Naive B cell (primary cell): ENCODE results near the gene STX11. TPM values are rescaled to one million over a fixed set of nuclear protein-coding genes. Genes with fewer than 3 reads are reported as not detected.
A peak's percentile ranks its signal among the peaks of the same experiment; 100 is the strongest.

Experiments
- ATAC-seq, 2 donors: fragments of 150-1000 bp; cut with Tn5 transposase; 2 replicates each; pipeline ENCODE4 v1.10.0; 2021; ENCODE audit warnings: low read depth in 2 of 2, mild to moderate bottlenecking in 2 of 2, moderate library complexity in 2 of 2
- DNase-seq: peaks from one replicate; pipeline ENCODE4 v3.0.0; 2022
- H3K27ac Mint-ChIP-seq, 6 donors: one replicate each; pipeline ENCODE4 v1.8.0; 2020 to 2022; ENCODE audit warnings: mild to moderate bottlenecking in 6 of 6, mixed read lengths in 6 of 6, moderate library complexity in 5 of 6, inconsistent platforms in 2 of 6
- H3K27me3 Mint-ChIP-seq, 3 donors: one replicate each; pipeline ENCODE4 v1.8.0; 2021 to 2022; ENCODE audit warnings: mixed read lengths in 3 of 3, mild to moderate bottlenecking in 1 of 3
- H3K36me3 Mint-ChIP-seq, 2 donors: one replicate each; pipeline ENCODE4 v1.8.0; 2020 to 2022; ENCODE audit warnings: mixed read lengths in 2 of 2, inconsistent platforms in 1 of 2, mild to moderate bottlenecking in 1 of 2
- H3K4me1 Mint-ChIP-seq, 3 donors: one replicate each; pipeline ENCODE4 v1.8.0; 2020 to 2022; ENCODE audit warnings: mixed read lengths in 3 of 3, inconsistent platforms in 1 of 3, mild to moderate bottlenecking in 1 of 3, moderate library complexity in 1 of 3
- H3K4me3 Mint-ChIP-seq, 8 donors: one replicate each; pipeline ENCODE4 v1.8.0; 2020 to 2022; ENCODE audit warnings: mild to moderate bottlenecking in 8 of 8, mixed read lengths in 8 of 8, moderate library complexity in 8 of 8, inconsistent platforms in 2 of 8
- H3K9me3 Mint-ChIP-seq, 7 donors: one replicate each; pipeline ENCODE4 v1.8.0; 2020 to 2022; ENCODE audit warnings: mixed read lengths in 7 of 7, mild to moderate bottlenecking in 5 of 7, inconsistent platforms in 2 of 7, moderate library complexity in 1 of 7
- polyA plus RNA-seq, 6 donors: library from polyadenylated mRNA; unstranded; fragments of 300-500 nt; fragmentation: Illumina TruSeq; gene quantifications; one replicate each; pipeline ENCODE4 v1.2.3, GENCODE V29; 2021; ENCODE audit warnings: low read depth in 6 of 6

Gene STX11
- polyA plus RNA-seq, 6 donors from 2014 or later = 0.26 to 4.1 (median 2.8) TPM

DNA sequence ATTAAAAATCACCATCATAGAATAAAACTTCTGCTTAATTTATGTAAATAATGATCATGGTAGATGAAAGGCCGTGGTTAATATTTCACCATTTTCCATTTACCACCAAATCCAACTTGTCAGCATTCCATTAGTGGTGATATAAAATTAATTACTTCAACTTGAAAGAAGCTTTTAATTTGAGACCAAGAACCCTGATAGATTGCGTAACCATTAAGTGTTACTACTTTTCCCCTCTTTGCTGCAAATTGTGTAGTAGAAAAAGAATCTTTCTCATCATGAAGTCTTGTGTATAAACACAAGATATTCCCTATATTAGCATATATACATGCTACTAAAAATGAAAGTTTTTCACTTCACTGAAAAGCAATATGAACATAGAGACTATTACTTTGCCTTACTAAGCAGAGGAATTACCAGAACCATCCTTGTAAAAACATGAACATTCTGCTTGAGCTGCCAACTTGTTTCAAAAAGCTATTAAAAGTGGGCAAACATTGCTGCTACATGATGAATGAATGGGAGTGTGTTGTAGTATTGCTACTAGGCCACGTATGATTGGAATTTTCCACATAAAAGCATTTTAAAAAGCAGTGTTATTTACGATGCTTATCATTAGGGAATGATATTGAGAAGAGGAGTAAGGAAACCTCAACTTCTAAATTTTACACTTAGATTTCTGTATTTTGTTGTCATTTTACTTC lies 35.0 kb downstream of the STX11 start:
- Mint-ChIP-seq H3K9me3 (peaks cover 0 to 2% (median 0%) of the 10 kb centered on the region in 7 donors), H3K36me3 (peaks cover 0 to 9% of the 10 kb centered on the region in 2 donors), H3K4me1 (peaks cover 3 to 8% (median 6%) of the 10 kb centered on the region in 3 donors), H3K4me3 (no peak overlapping the region), H3K27me3 (no peaks in the 10 kb centered on the region), H3K27ac (no peak overlapping the region)
- ATAC-seq = no peak
- no peak for DNase-seq

DNA sequence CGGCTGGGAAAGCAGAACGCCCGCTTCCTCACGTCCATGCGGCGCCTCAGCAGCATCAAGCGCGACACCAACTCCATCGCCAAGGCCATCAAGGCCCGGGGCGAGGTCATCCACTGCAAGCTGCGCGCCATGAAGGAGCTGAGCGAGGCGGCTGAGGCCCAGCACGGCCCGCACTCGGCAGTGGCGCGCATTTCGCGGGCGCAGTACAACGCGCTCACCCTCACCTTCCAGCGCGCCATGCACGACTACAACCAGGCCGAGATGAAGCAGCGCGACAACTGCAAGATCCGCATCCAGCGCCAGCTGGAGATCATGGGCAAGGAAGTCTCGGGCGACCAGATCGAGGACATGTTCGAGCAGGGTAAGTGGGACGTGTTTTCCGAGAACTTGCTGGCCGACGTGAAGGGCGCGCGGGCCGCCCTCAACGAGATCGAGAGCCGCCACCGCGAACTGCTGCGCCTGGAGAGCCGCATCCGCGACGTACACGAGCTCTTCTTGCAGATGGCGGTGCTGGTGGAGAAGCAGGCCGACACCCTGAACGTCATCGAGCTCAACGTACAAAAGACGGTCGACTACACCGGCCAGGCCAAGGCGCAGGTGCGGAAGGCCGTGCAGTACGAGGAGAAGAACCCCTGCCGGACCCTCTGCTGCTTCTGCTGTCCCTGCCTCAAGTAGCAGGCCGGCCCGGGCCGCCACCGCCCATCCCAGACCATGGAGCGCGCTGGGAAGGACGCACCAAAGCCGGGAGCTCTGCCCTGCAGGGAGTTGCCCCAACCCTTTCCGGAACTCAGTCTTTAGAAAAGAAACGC lies 36.7 kb downstream of the STX11 start:
- H3K4me1 Mint-ChIP-seq = no peaks in the 10 kb centered on the region
- H3K4me3 Mint-ChIP-seq = no peak overlapping the region
- H3K9me3 Mint-ChIP-seq = peaks cover 0 to 2% (median 0%) of the 10 kb centered on the region in 7 donors
- DNase-seq (no peak), ATAC-seq (no peak)
- H3K27ac Mint-ChIP-seq = no peak overlapping the region
- H3K27me3 Mint-ChIP-seq = no peaks in the 10 kb centered on the region
- peaks cover 0 to 9% of the 10 kb centered on the region in 2 donors for H3K36me3 Mint-ChIP-seq

DNA sequence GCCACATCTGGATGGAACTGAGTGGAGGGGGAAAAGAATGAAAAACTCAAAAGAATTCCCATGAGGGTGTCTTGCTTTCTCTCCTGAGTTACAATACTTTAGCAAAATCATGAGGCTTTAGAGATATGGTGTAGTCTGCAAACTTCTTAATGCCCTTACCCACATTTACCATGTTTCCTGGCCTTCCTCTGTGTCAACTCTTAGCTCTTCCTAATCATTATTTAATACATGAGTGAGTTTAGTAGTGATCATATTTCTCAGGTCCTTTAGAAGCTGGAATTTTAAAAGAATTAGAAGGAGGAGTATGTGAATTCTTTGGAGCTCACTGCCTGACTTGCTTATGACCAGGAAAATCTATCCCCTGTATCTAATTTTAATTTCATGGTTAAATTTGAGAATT lies 39.0 kb downstream of the STX11 start:
- no peaks in the 10 kb centered on the region for H3K4me1 Mint-ChIP-seq
- no peak overlapping the region for H3K4me3 Mint-ChIP-seq
- H3K36me3 Mint-ChIP-seq = peaks cover 0 to 9% of the 10 kb centered on the region in 2 donors
- ATAC-seq (no peak), DNase-seq (no peak)
- no peak overlapping the region for H3K27ac Mint-ChIP-seq
- peaks cover 0 to 4% (median 0%) of the 10 kb centered on the region in 3 donors for H3K27me3 Mint-ChIP-seq
- H3K9me3 Mint-ChIP-seq = peaks cover 0 to 5% (median 0%) of the 10 kb centered on the region in 7 donors

DNA sequence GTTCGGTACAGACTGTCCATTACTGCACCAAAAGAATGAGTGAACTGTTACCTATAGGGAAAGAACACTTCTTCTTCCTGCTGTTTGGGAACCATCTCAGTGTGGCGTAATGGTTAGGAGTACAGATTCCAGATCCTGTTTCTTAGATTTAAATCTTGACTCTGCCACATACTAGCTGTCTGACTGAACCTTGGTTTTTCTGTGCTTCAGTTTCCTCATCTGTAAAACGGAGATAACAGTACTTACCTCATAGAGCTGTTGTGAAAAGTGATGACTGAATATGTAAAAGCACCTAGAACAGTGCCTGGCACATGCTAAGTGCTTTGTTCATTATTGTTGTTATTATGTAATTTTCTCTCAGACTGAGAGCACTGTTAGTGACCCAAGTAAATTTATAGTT lies 39.8 kb downstream of the STX11 start:
- no peaks in the 10 kb centered on the region for H3K4me1 Mint-ChIP-seq
- ATAC-seq (no peak), DNase-seq (no peak)
- H3K36me3 Mint-ChIP-seq = peaks cover 0 to 9% of the 10 kb centered on the region in 2 donors
- peaks cover 0 to 4% (median 0%) of the 10 kb centered on the region in 3 donors for H3K27me3 Mint-ChIP-seq
- H3K9me3 Mint-ChIP-seq = peaks cover 0 to 5% (median 0%) of the 10 kb centered on the region in 7 donors
- no peak overlapping the region for H3K27ac Mint-ChIP-seq
- no peak overlapping the region for H3K4me3 Mint-ChIP-seq

DNA sequence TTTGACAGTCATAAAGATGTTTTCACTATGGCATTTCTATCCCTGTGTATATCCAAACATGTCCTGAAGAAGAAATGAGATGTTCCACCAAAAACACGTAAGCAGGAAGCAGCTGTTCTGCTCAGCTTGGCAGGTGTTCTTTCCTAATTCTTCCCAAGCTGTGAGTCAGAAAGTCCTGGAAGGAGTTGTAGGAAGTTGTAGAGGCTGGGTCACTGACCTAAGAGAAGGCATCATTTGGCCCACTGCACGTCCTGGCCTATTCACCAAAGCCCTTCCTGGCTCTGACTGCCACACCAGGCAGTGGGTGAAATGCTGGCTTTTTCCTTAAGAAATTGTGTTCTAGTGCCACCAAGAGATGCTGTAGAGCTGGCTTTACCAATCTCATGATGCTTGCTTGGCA lies 40.3 kb downstream of the STX11 start:
- peaks cover 0 to 9% of the 10 kb centered on the region in 2 donors for H3K36me3 Mint-ChIP-seq
- H3K9me3 Mint-ChIP-seq = peaks cover 0 to 5% (median 0%) of the 10 kb centered on the region in 7 donors
- DNase-seq = no peak
- no peaks in the 10 kb centered on the region for H3K4me1 Mint-ChIP-seq
- ATAC-seq = no peak
- H3K27me3 Mint-ChIP-seq = peaks cover 0 to 4% (median 0%) of the 10 kb centered on the region in 3 donors
- no peak overlapping the region for H3K27ac Mint-ChIP-seq
- no peak overlapping the region for H3K4me3 Mint-ChIP-seq

- Mint-ChIP-seq H3K36me3 (peaks cover 2 to 4% of the 10 kb centered on the region in 2 donors), H3K9me3 (peaks cover 0 to 7% (median 3%) of the 10 kb centered on the region in 7 donors)
Measured at GRCh38 chr6:144193181-144193580, 42.9 kb downstream of the STX11 start.

GRCh38 chr6:144194293-144194810 lies 44.0 kb downstream of the STX11 start:
- Mint-ChIP-seq H3K9me3 (peaks cover 0 to 17% (median 9%) of the 10 kb centered on the region in 7 donors), H3K36me3 (peaks cover 9 to 10% of the 10 kb centered on the region in 2 donors), H3K27me3 (peaks cover 0 to 8% (median 0%) of the 10 kb centered on the region in 3 donors), H3K27ac (no peak overlapping the region), H3K4me3 (no peak overlapping the region), H3K4me1 (no peaks in the 10 kb centered on the region)
- DNase-seq = no peak
- ATAC-seq = no peak

More at GRCh38 chr6:144193181-144193580, 42.9 kb downstream of the STX11 start:
- DNase-seq = no peak
- H3K27me3 Mint-ChIP-seq = peaks cover 0 to 5% (median 0%) of the 10 kb centered on the region in 3 donors
- H3K4me3 Mint-ChIP-seq = no peak overlapping the region
- ATAC-seq = no peak
- no peak overlapping the region for H3K27ac Mint-ChIP-seq
- H3K4me1 Mint-ChIP-seq = no peaks in the 10 kb centered on the region

DNA sequence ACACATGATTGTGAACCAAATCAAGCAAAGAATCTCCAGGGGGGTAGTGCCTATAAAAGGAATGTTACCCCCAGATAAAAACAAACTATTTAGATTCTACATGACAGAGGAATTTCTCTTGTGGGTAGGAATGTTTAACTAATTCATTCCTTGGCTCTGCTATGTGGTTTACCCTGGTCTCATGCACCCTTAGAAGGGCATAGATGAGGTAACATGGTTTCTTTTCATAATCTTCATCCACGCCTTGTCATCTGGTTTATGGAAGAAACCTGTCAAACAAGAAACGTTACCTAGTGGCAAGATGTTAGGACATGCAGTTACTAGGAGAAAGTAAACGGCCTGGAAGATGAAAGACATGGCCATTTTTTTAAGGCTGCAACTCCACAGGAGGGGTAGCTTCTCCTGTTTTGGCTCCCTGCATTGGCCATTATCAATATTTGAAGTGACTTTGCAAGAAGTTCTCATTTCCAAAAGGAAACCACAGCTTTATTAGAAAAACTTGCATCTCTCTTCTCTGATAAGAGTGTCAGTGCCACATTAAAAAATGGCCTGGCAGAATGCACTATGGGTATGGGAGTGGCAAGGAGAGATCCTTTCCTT lies 45.5 kb downstream of the STX11 start:
- no peak overlapping the region for H3K4me3 Mint-ChIP-seq
- peaks cover under 1 to 25% (median 13%) of the 10 kb centered on the region in 7 donors for H3K9me3 Mint-ChIP-seq
- ATAC-seq (no peak), DNase-seq (no peak)
- peaks cover 9 to 10% of the 10 kb centered on the region in 2 donors for H3K36me3 Mint-ChIP-seq
- peaks cover 0 to 12% (median 0%) of the 10 kb centered on the region in 3 donors for H3K27me3 Mint-ChIP-seq
- H3K4me1 Mint-ChIP-seq = no peaks in the 10 kb centered on the region
- H3K27ac Mint-ChIP-seq = no peak overlapping the region

DNA sequence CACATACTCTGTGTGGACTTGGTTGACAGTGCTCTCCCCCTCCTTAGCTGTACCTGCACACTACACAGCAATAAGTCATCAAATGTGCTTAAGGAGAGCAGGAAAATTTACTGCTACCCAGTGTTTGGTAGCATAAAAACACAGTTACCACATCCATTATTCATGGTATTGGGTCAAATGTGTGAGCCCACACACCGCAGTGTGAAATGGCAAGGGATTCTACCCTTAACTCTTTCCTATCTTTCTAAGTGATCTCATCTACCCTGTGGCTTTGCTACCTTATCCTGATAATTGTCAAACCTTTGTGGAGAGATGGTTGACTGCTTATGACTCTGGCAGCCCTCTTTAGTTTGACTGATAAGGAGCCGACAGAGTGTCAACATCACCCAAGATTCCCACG lies 47.6 kb downstream of the STX11 start:
- H3K27me3 Mint-ChIP-seq = peaks cover 0 to 8% (median 0%) of the 10 kb centered on the region in 3 donors
- H3K36me3 Mint-ChIP-seq = peaks cover 15 to 17% of the 10 kb centered on the region in 2 donors
- peaks cover 7 to 44% (median 31%) of the 10 kb centered on the region in 7 donors for H3K9me3 Mint-ChIP-seq
- H3K4me1 Mint-ChIP-seq = no peaks in the 10 kb centered on the region
- no peak overlapping the region for H3K4me3 Mint-ChIP-seq
- ATAC-seq = no peak
- no peak overlapping the region for H3K27ac Mint-ChIP-seq
- DNase-seq = no peak

DNA sequence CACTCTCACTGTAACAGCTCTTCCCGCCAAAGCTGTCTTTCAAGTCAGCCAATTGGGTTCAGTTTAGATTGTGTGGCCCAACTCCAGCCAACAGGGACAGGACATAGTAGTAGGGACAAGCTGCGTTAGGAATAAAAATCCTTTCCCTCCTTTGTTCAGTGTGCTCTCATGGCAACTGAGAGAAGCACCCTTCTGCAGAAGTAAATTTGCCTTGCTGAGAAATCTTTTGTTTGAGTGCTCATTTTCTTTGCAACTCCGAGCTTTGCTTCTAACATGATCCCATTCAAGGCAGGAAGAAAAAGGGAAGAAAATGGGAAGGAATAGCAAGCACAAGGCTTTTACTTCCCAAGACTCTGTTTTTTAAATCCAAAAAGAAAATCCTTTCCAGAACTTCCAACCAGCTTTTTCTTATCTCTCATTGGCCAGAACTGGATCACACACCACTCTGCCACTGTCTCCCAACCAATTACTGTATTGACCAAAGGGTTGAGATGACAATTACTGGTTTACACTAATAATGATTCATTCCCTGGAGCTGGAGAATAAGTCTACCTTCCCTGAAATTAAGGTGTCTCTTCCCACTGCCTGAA lies 52.7 kb downstream of the STX11 start:
- peaks cover 19 to 33% of the 10 kb centered on the region in 2 donors for H3K36me3 Mint-ChIP-seq
- H3K9me3 Mint-ChIP-seq = peaks cover 11 to 75% (median 58%) of the 10 kb centered on the region in 7 donors
- H3K27ac Mint-ChIP-seq = no peak overlapping the region
- H3K27me3 Mint-ChIP-seq = peaks cover 21 to 30% (median 22%) of the 10 kb centered on the region in 3 donors
- DNase-seq (no peak), ATAC-seq (no peak)
- no peak overlapping the region for H3K4me3 Mint-ChIP-seq
- no peaks in the 10 kb centered on the region for H3K4me1 Mint-ChIP-seq

DNA sequence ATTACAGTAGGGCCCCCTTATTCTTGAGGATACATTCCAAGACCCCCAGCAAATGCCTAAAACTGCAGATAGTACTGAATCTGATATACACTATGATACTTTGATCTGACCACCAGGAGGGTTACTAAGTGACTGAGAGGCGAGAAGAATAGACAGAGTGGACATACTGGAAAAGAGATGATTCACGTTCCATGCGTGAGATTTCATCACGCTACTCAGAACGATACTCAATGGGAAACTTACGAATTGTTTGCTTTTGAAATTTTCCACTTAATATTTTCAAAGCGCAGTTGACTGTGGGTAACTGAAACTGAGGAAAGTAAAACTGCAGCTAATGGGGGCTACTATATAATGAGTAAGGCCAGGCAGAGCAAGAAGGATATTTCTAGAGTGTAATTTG lies 60.8 kb downstream of the STX11 start:
- H3K4me3 Mint-ChIP-seq = no peak overlapping the region
- H3K27ac Mint-ChIP-seq = no peak overlapping the region
- peaks cover 0 to 7% (median 1%) of the 10 kb centered on the region in 7 donors for H3K9me3 Mint-ChIP-seq
- peaks cover 20 to 46% (median 43%) of the 10 kb centered on the region in 3 donors for H3K27me3 Mint-ChIP-seq
- DNase-seq (no peak), ATAC-seq (no peak)
- H3K4me1 Mint-ChIP-seq = peaks cover 14 to 16% (median 15%) of the 10 kb centered on the region in 3 donors
- peaks cover 0 to 9% of the 10 kb centered on the region in 2 donors for H3K36me3 Mint-ChIP-seq

- Mint-ChIP-seq H3K27ac (no peak overlapping the region), H3K9me3 (peaks cover 0 to 9% (median 0%) of the 10 kb centered on the region in 7 donors), H3K4me3 (peak overlapping the region in 2 of 8 donors; percentile 35 to 56), H3K4me1 (peaks cover 31 to 37% (median 35%) of the 10 kb centered on the region in 3 donors), H3K36me3 (no peaks in the 10 kb centered on the region), H3K27me3 (peaks cover 8 to 27% (median 26%) of the 10 kb centered on the region in 3 donors)
- DNase-seq (no peak), ATAC-seq (no peak)
Measured at GRCh38 chr6:144213315-144213714, 63.0 kb downstream of the STX11 start.

DNA sequence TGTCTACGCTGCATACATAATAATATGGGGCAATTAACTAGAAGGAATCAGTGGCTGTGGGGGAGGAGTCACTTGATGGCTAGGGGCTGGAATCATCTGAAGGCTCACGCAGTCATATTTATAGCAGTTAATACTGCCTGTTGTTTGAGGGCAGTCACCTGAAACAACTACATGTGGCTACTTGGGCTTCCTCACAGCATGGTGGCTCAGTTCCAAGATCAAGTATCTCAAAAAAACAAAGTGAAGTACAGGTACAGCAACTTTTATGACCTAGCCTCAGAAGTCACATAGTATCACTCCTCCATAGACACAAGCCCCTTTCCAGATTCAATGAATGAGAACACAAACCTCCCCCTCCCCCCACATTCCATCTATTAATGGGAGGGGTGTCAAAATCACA lies 63.7 kb downstream of the STX11 start:
- Mint-ChIP-seq H3K36me3 (no peaks in the 10 kb centered on the region), H3K4me3 (peak overlapping the region in 3 of 8 donors; percentile 14 to 56 (median 37)), H3K27ac (peak overlapping the region in 2 of 6 donors; percentile 27 to 40), H3K27me3 (peaks cover 6 to 20% (median 19%) of the 10 kb centered on the region in 3 donors), H3K9me3 (peaks cover 0 to 9% (median 0%) of the 10 kb centered on the region in 7 donors), H3K4me1 (peaks cover 36 to 40% (median 39%) of the 10 kb centered on the region in 3 donors)
- DNase-seq (no peak), ATAC-seq (no peak)
